ENCODE data around the gene SLC34A3. TPM values are rescaled to one million over a fixed set of nuclear protein-coding genes. Genes with fewer than 3 reads are reported as not detected.

SLC34A3 gene
- total RNA-seq, 2 experiments from 2014 or later = not detected

GRCh38 chr9:137218212-137218753 lies 12.4 kb upstream of the SLC34A3 start:
- POLR2A ChIA-PET = no interaction called here

GRCh38 chr9:137218754-137219271 lies 11.9 kb upstream of the SLC34A3 start:
- TF ChIP-seq, protein P1, sequence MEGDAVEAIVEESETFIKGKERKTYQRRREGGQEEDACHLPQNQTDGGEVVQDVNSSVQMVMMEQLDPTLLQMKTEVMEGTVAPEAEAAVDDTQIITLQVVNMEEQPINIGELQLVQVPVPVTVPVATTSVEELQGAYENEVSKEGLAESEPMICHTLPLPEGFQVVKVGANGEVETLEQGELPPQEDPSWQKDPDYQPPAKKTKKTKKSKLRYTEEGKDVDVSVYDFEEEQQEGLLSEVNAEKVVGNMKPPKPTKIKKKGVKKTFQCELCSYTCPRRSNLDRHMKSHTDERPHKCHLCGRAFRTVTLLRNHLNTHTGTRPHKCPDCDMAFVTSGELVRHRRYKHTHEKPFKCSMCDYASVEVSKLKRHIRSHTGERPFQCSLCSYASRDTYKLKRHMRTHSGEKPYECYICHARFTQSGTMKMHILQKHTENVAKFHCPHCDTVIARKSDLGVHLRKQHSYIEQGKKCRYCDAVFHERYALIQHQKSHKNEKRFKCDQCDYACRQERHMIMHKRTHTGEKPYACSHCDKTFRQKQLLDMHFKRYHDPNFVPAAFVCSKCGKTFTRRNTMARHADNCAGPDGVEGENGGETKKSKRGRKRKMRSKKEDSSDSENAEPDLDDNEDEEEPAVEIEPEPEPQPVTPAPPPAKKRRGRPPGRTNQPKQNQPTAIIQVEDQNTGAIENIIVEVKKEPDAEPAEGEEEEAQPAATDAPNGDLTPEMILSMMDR (conservative IDR thresholded peaks at IDR 0.05; ENCODE audit: low read length) = no peak
- TF ChIP-seq EZH2phosphoT487 (IDR thresholded peaks at IDR 0.05; ENCODE audit: borderline replicate concordance, low read depth, low read length) = no peak
- H3K27ac ChIP-seq (ENCODE audit: low read depth, low read length, poor library complexity, severe bottlenecking) = no peak overlapping the region
- DNase-seq (ENCODE audit: low spot score) = no peak
- peaks cover 15% of the 10 kb centered on the region for H3K4me1 ChIP-seq (ENCODE audit: insufficient read depth, low read length, poor library complexity, severe bottlenecking)
- no peak overlapping the region for H3K4me3 ChIP-seq (ENCODE audit: low read depth, low read length, poor library complexity, severe bottlenecking)
- no peaks in the 10 kb centered on the region for H3K9me2 ChIP-seq (ENCODE audit: insufficient read depth, low read length)
- intact Hi-C loops (cut with micrococcal nuclease; ENCODE audit: unreplicated experiment) = no loop called here
- ChIA-PET POLR2A (interaction anchor here (0.6 kb wide), 1 partner anchor 16 kb away, joined by 6 read pairs; no protein-coding TSS in a partner anchor), CTCF (ENCODE audit: unreplicated experiment) (no interaction called here)
- no peaks in the 10 kb centered on the region for H3K9me3 ChIP-seq (ENCODE audit: low read length)
- no peak overlapping the region for H3K4me2 ChIP-seq (ENCODE audit: low read length)
- H2AFZ ChIP-seq (ENCODE audit: low read length) = no peak overlapping the region
- no peaks in the 10 kb centered on the region for H3K79me2 ChIP-seq (ENCODE audit: insufficient read depth, low read depth, low read length)
- H4K20me1 ChIP-seq (ENCODE audit: insufficient read depth, low read length) = no peaks in the 10 kb centered on the region
- BruUV-seq (replicated peaks) = no TSS peak
- peaks cover 47% of the 10 kb centered on the region; the same call in 1 of the 2 replicates for H3K36me3 ChIP-seq (ENCODE audit: insufficient read depth, low read length)

More at GRCh38 chr9:137218212-137218753, 12.4 kb upstream of the SLC34A3 start:
- no peak overlapping the region for H3K27ac ChIP-seq (ENCODE audit: low read depth, low read length, poor library complexity, severe bottlenecking)
- no peak overlapping the region for H3K4me2 ChIP-seq (ENCODE audit: low read length)
- TF ChIP-seq, protein P1 (conservative IDR thresholded peaks at IDR 0.05; ENCODE audit: low read length) = no peak
- no peak for TF ChIP-seq EZH2phosphoT487 (IDR thresholded peaks at IDR 0.05; ENCODE audit: borderline replicate concordance, low read depth, low read length)
- peaks cover 49% of the 10 kb centered on the region; the same call in 1 of the 2 replicates for H3K36me3 ChIP-seq (ENCODE audit: insufficient read depth, low read length)
- H3K4me3 ChIP-seq (ENCODE audit: low read depth, low read length, poor library complexity, severe bottlenecking) = no peak overlapping the region
- no peaks in the 10 kb centered on the region for H3K9me3 ChIP-seq (ENCODE audit: low read length)
- BruUV-seq (replicated peaks) = no TSS peak
- H2AFZ ChIP-seq (ENCODE audit: low read length) = no peak overlapping the region
- no peaks in the 10 kb centered on the region for H4K20me1 ChIP-seq (ENCODE audit: insufficient read depth, low read length)
- no peaks in the 10 kb centered on the region for H3K9me2 ChIP-seq (ENCODE audit: insufficient read depth, low read length)
- no peak for DNase-seq (ENCODE audit: low spot score)
- intact Hi-C loops (cut with micrococcal nuclease; ENCODE audit: unreplicated experiment) = no loop called here
- peaks cover 15% of the 10 kb centered on the region for H3K4me1 ChIP-seq (ENCODE audit: insufficient read depth, low read length, poor library complexity, severe bottlenecking)
- CTCF ChIA-PET (ENCODE audit: unreplicated experiment) = no interaction called here
- H3K79me2 ChIP-seq (ENCODE audit: insufficient read depth, low read depth, low read length) = no peaks in the 10 kb centered on the region

DNA sequence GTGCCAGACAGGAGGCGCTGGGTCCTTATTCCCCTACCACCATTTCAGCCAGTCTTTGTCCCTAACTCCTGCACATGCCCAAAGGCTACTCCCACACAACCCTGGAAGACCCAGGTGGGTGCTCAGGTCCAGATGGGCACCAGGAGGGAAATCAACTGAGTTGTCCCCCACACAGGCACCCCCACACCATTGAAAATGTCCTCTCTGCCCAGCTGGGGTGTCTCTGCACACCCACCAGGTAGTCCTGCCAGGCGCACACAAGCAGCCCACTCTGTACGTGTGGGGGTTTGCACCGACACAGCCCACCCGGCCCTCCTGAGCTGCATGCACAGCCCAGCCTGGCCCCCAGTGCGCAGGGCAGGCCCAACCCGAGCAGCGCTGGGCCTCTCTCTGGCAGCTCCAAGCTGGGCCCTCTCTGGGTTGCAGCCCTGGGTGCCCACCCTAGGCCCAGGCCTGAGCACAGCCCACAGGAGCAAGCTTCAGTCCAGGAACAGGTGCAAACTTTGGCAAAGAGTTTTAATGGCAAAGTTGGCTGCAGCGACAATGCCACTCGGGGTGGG lies 10.9 kb upstream of the SLC34A3 start:
- Histone ChIP-seq H3K9me2 (ENCODE audit: insufficient read depth, low read length) (no peaks in the 10 kb centered on the region), H3K4me3 (ENCODE audit: low read depth, low read length, poor library complexity, severe bottlenecking) (no peak overlapping the region), H3K36me3 (ENCODE audit: insufficient read depth, low read length) (peaks cover 38% of the 10 kb centered on the region; the same call in 1 of the 2 replicates), H4K20me1 (ENCODE audit: insufficient read depth, low read length) (no peaks in the 10 kb centered on the region), H3K4me1 (ENCODE audit: insufficient read depth, low read length, poor library complexity, severe bottlenecking) (peaks cover 19% of the 10 kb centered on the region), H3K79me2 (ENCODE audit: insufficient read depth, low read depth, low read length) (no peaks in the 10 kb centered on the region), H3K9me3 (ENCODE audit: low read length) (no peaks in the 10 kb centered on the region), H3K27ac (ENCODE audit: low read depth, low read length, poor library complexity, severe bottlenecking) (no peak overlapping the region), H2AFZ (ENCODE audit: low read length) (no peak overlapping the region), H3K4me2 (ENCODE audit: low read length) (no peak overlapping the region)
- POLR2A ChIA-PET = no interaction called here
- DNase-seq (ENCODE audit: low spot score) = no peak
- CTCF ChIA-PET (ENCODE audit: unreplicated experiment) = no interaction called here
- no TSS peak for BruUV-seq (replicated peaks)
- intact Hi-C loops (cut with micrococcal nuclease; ENCODE audit: unreplicated experiment) = no loop called here
- no peak for TF ChIP-seq EZH2phosphoT487 (IDR thresholded peaks at IDR 0.05; ENCODE audit: borderline replicate concordance, low read depth, low read length)
- TF ChIP-seq, protein P1 (conservative IDR thresholded peaks at IDR 0.05; ENCODE audit: low read length) = no peak
